DND-41 (cell line): Measurements from ENCODE around the gene CTBP2.

ENCODE experiments used
- ATAC-seq: fragments of 200-7000 bp; cut with Tn5 transposase; 3 replicates; pipeline ENCODE4 v1.9.1; 2021; ENCODE audit warnings: low read depth; ENCODE audit not compliant: insufficient read depth
- DNase-seq: peaks from one replicate; pipeline ENCODE4 v3.0.0-alpha.2; 2020
- H2AFZ ChIP-seq: 2 replicates; pipeline ENCODE4 v1.6.0; 2012; ENCODE audit warnings: low read depth, low read length
- H3K27ac ChIP-seq: 2 replicates; pipeline ENCODE4 v1.5.1; 2012; ENCODE audit warnings: low read length, inconsistent platforms
- H3K27me3 ChIP-seq: fragments of 200-600 bp; sonication (generic); 2 replicates; pipeline ENCODE4 v1.6.0; 2012; ENCODE audit warnings: low read length, mild to moderate bottlenecking, inconsistent platforms; ENCODE audit not compliant: insufficient read depth, poor library complexity
- H3K36me3 ChIP-seq: 2 replicates; pipeline ENCODE4 v1.5.1; 2012; ENCODE audit warnings: low read length, inconsistent platforms; ENCODE audit not compliant: insufficient read depth
- H3K4me1 ChIP-seq: 2 replicates; pipeline ENCODE4 v1.5.1; 2012; ENCODE audit warnings: mild to moderate bottlenecking, low read length; ENCODE audit not compliant: insufficient read depth
- H3K4me2 ChIP-seq: 2 replicates; pipeline ENCODE4 v1.6.0; 2012; ENCODE audit warnings: mild to moderate bottlenecking, moderate library complexity, low read length, inconsistent platforms; ENCODE audit not compliant: insufficient read depth
- H3K4me3 ChIP-seq, 2 experiments: fragments of 200-600 bp in 1 of 2; shearing (Covaris generic) in 1 of 2; 2 replicates each; pipeline ENCODE4 v1.5.1; 2012 to 2016; ENCODE audit warnings: inconsistent platforms in 2 of 2, low read length in 2 of 2, mild to moderate bottlenecking in 2 of 2, low read depth in 1 of 2, moderate library complexity in 1 of 2
- H3K79me2 ChIP-seq: 2 replicates; pipeline ENCODE4 v1.6.0; 2012; ENCODE audit warnings: low read length, inconsistent platforms; ENCODE audit not compliant: insufficient read depth
- H3K9ac ChIP-seq: 2 replicates; pipeline ENCODE4 v1.6.0; 2012; ENCODE audit warnings: low read depth, mild to moderate bottlenecking, inconsistent platforms, low read length, moderate library complexity
- H3K9me3 ChIP-seq: 2 replicates; pipeline ENCODE4 v1.5.1; 2012; ENCODE audit warnings: low read length, moderate library complexity, mild to moderate bottlenecking, inconsistent platforms; ENCODE audit not compliant: insufficient read depth, severe bottlenecking
- H4K20me1 ChIP-seq: 2 replicates; pipeline ENCODE4 v1.6.0; 2012; ENCODE audit warnings: low read length; ENCODE audit not compliant: insufficient read depth
- EZH2 ChIP-seq: IDR thresholded peaks from 3 replicates; pipeline ENCODE4 v1.6.1; 2012; ENCODE audit warnings: borderline replicate concordance, low read depth, mild to moderate bottlenecking, moderate library complexity, low read length, inconsistent platforms; ENCODE audit not compliant: severe bottlenecking
- TF ChIP-seq, protein P1 (sequence below): IDR thresholded peaks from 2 replicates; pipeline ENCODE4 v1.5.1; 2012; ENCODE audit warnings: borderline replicate concordance, low read length, moderate library complexity, mild to moderate bottlenecking; ENCODE audit not compliant: poor library complexity, severe bottlenecking; ENCODE audit errors: extremely low read depth

CTBP2 gene

DNA sequence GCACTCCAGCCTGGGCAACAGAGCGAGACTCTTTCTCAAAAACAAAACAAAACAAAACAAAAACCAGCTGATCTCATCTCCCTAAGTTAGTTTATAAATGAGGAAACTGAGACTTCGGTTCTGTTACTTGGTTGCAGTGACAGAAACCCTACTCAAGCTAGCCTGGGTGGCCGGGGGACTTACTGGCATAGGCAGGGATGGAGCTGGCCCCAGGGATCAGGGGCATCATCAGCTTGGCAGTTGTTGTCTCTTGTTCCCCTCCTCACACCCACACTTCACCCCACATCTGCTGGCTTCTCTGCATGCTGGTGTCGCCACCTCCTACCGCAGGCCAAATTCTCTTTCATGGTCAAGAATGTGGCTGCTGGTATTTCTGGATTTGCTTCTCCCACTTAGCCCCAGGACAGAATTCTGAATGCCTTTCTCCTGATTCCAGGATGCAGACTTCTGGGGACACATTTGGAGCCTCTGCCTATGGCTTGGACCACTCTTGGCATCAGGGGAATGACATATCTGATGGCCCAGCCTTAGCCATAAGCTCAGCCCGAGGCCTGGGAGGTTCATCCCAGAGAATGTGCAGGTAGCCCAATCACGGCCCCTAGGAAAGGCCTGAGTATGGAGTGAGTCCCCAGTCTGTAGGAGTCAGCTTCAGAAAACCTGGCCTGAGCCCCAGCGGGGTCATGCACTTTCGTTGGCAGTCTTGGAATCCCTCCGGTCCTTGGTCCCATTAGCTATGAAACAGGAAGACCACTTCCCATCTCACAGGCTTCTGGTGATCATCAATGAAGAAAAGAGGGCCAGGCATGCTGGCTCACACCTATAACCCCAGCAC, 41.6 kb upstream of the CTBP2 start:
- Histone ChIP-seq H3K27ac (no peak overlapping the region), H3K36me3 (no peaks in the 10 kb centered on the region), H3K9me3 (no peaks in the 10 kb centered on the region), H2AFZ (no peak overlapping the region), H3K9ac (no peak overlapping the region), H3K4me1 (no peaks in the 10 kb centered on the region), H4K20me1 (no peaks in the 10 kb centered on the region; the same call in 1 of the 2 replicates), H3K4me2 (no peak overlapping the region), H3K27me3 (peaks cover 21% of the 10 kb centered on the region), H3K79me2 (no peaks in the 10 kb centered on the region), H3K4me3 (no peak overlapping the region)
- ATAC-seq (no peak), DNase-seq (no peak)
- TF ChIP-seq, protein P1, sequence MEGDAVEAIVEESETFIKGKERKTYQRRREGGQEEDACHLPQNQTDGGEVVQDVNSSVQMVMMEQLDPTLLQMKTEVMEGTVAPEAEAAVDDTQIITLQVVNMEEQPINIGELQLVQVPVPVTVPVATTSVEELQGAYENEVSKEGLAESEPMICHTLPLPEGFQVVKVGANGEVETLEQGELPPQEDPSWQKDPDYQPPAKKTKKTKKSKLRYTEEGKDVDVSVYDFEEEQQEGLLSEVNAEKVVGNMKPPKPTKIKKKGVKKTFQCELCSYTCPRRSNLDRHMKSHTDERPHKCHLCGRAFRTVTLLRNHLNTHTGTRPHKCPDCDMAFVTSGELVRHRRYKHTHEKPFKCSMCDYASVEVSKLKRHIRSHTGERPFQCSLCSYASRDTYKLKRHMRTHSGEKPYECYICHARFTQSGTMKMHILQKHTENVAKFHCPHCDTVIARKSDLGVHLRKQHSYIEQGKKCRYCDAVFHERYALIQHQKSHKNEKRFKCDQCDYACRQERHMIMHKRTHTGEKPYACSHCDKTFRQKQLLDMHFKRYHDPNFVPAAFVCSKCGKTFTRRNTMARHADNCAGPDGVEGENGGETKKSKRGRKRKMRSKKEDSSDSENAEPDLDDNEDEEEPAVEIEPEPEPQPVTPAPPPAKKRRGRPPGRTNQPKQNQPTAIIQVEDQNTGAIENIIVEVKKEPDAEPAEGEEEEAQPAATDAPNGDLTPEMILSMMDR, result no peak
- no peak for TF ChIP-seq EZH2

DNA sequence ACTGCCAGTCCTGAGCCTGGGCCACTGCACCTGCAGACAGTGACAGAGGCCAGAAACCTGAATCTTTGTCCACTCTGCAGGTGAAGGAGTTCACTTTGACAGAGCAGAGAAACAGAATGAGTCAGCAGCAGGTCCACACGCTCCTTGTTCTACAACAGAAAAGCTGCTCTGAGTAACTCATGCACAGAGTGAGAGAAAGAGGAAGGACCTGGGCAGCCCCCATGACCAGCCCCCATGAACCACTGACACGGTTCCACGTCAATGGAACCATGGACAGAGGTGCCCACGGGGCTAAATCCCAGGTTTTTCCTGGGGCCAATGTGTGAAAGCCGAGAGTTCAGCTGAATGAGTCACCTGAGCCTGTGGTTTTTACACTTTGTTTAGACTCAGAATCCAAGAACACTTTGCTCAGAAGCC, 40.8 kb upstream of the CTBP2 start:
- H3K36me3 ChIP-seq, result no peaks in the 10 kb centered on the region
- no peaks in the 10 kb centered on the region for H3K79me2 ChIP-seq
- no peak overlapping the region for H3K9ac ChIP-seq
- no peaks in the 10 kb centered on the region; the same call in 1 of the 2 replicates for H4K20me1 ChIP-seq
- no peak for ATAC-seq
- H2AFZ ChIP-seq, result no peak overlapping the region
- no peak overlapping the region for H3K4me3 ChIP-seq
- no peak overlapping the region for H3K27ac ChIP-seq
- no peaks in the 10 kb centered on the region for H3K9me3 ChIP-seq
- H3K27me3 ChIP-seq, result peaks cover 21% of the 10 kb centered on the region
- no peak for TF ChIP-seq EZH2
- TF ChIP-seq, protein P1, result no peak
- no peak for DNase-seq
- H3K4me1 ChIP-seq, result no peaks in the 10 kb centered on the region
- no peak overlapping the region for H3K4me2 ChIP-seq

DNA sequence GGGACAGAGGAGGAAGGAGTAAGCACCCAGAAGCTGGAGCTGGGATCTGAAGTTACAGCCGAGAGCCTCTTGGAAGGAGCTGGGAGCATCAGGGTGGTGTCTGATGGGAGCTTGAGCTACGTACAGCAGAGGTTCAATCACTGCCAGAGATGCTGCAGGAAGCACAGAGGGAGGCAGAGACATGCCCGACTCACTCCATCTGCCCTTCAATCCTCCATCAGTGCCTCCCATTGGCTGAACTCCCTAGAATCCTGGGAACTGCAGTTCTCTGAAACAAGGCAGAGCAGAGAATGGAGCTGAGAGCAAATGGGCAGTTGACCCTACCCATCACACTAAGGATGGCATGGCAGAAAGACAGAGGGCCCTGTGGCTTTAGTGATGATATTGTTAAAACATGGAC, 40.0 kb upstream of the CTBP2 start:
- Histone ChIP-seq H3K9ac (no peak overlapping the region), H3K9me3 (no peaks in the 10 kb centered on the region), H2AFZ (no peak overlapping the region), H3K4me1 (no peaks in the 10 kb centered on the region), H3K27me3 (peaks cover 17% of the 10 kb centered on the region), H4K20me1 (no peaks in the 10 kb centered on the region; the same call in 1 of the 2 replicates), H3K4me2 (no peak overlapping the region), H3K36me3 (no peaks in the 10 kb centered on the region), H3K27ac (no peak overlapping the region), H3K79me2 (no peaks in the 10 kb centered on the region), H3K4me3 (no peak overlapping the region)
- TF ChIP-seq EZH2, result no peak
- TF ChIP-seq, protein P1, result no peak
- no peak for ATAC-seq
- DNase-seq, result no peak
